Panc1 (cell line): ENCODE results near the gene PHIP. TPM values are rescaled to one million over a fixed set of nuclear protein-coding genes. Genes with fewer than 3 reads are reported as not detected.

ENCODE experiments used
- ATAC-seq: fragments of 200-7000 bp; cut with Tn5 transposase; 2 replicates; pipeline ENCODE4 v1.9.1; 2020; ENCODE audit warnings: mild to moderate bottlenecking, moderate library complexity
- BruUV-seq: library from RNA; stranded (reverse); fragments of 400-500 nt; replicated peaks from 2 replicates; lab custom pipeline; 2021; lab: Mats Ljungman, UMichigan
- CTCF ChIA-PET: fragments of 300-600 bp; sonication (Branson Sonifier 250); formaldehyde crosslinking; loops from one replicate; lab custom pipeline; 2022; ENCODE audit warnings: antibody characterized with exemption; lab: Charles Lee
- POLR2A ChIA-PET: fragments of 300-600 bp; sonication (Branson Sonifier 250); formaldehyde crosslinking; loops from one replicate; lab custom pipeline; 2022; ENCODE audit warnings: antibody characterized with exemption; lab: Charles Lee
- DNase-seq: peaks from one replicate; pipeline ENCODE4 v3.0.0-alpha.2; 2010; ENCODE audit warnings: low read depth, low spot score
- H3K27ac ChIP-seq: 2 replicates; pipeline ENCODE4 v1.5.1; 2011; ENCODE audit warnings: mild to moderate bottlenecking, low read length, inconsistent platforms
- H3K27me3 ChIP-seq: fragments of 200-500 bp; sonication (Bioruptor generic); 2 replicates; pipeline ENCODE4 v1.6.0; 2014; ENCODE audit warnings: low read length, inconsistent platforms; ENCODE audit not compliant: control insufficient read depth, insufficient read depth
- H3K36me3 ChIP-seq: fragments of 200-500 bp; sonication (Bioruptor generic); 2 replicates; pipeline ENCODE4 v1.5.1; 2014; ENCODE audit warnings: inconsistent platforms, mild to moderate bottlenecking, low read length, moderate library complexity; ENCODE audit not compliant: control insufficient read depth, insufficient read depth
- H3K4me1 ChIP-seq: 2 replicates; pipeline ENCODE4 v1.5.1; 2011; ENCODE audit warnings: inconsistent platforms, mild to moderate bottlenecking, low read length, moderate library complexity; ENCODE audit not compliant: control insufficient read depth, insufficient read depth
- H3K4me3 ChIP-seq, 2 experiments: 2 replicates each; pipeline ENCODE4 v1.5.1; 2011 to 2012; ENCODE audit warnings: low read depth in 2 of 2, low read length in 2 of 2, mild to moderate bottlenecking in 2 of 2, inconsistent platforms in 1 of 2, moderate library complexity in 1 of 2
- H3K9me3 ChIP-seq: fragments of 200-500 bp; sonication (Bioruptor generic); 2 replicates; pipeline ENCODE4 v1.5.1; 2014; ENCODE audit warnings: low read depth, mild to moderate bottlenecking, inconsistent platforms, low read length, moderate library complexity; ENCODE audit not compliant: control insufficient read depth, insufficient read depth
- CTCF ChIP-seq: fragments of 450-650 bp; IDR thresholded peaks from 2 replicates; pipeline ENCODE4 v1.5.1; 2017; ENCODE audit warnings: mild to moderate bottlenecking
- POLR2AphosphoS5 ChIP-seq: IDR thresholded peaks from 2 replicates; pipeline ENCODE4 v1.6.1; 2012; ENCODE audit warnings: mild to moderate bottlenecking, low read depth, low read length, moderate library complexity
- REST ChIP-seq, 2 experiments: IDR thresholded peaks; 2 replicates each; pipeline ENCODE4 v1.6.1; 2011 to 2012; ENCODE audit warnings: low read depth in 2 of 2, control low read depth in 1 of 2, low read length in 1 of 2, mild to moderate bottlenecking in 1 of 2, moderate library complexity in 1 of 2; ENCODE audit not compliant: insufficient read depth in 1 of 2
- SIN3A ChIP-seq: IDR thresholded peaks from 2 replicates; pipeline ENCODE4 v1.6.1; 2012; ENCODE audit warnings: low read depth, mild to moderate bottlenecking, low read length, moderate library complexity, borderline replicate concordance; ENCODE audit not compliant: insufficient read depth
- TCF7L2 ChIP-seq: IDR thresholded peaks from 2 replicates; pipeline ENCODE4 v1.6.1; 2011; ENCODE audit warnings: mild to moderate bottlenecking, low read depth, low read length, inconsistent platforms
- in situ Hi-C: cut with HindIII; loops from 2 replicates; pipeline ENCODE4 v1.10.0; 2016; ENCODE audit warnings: low sequenced_read_pairs, low pct_unique_long_range_greater_than_20kb
- intact Hi-C: fragments of 100-400 bp; cut with micrococcal nuclease; formaldehyde crosslinking; loops from one replicate; pipeline ENCODE4 v1.10.0; 2022; ENCODE audit not compliant: unreplicated experiment
- total RNA-seq: library from RNA; stranded (reverse); gene quantifications from one replicate; pipeline ENCODE4 v1.2.1, GENCODE V29; 2021; ENCODE audit not compliant: unreplicated experiment

Gene PHIP
- total RNA-seq, 1 experiment from 2014 or later = 28.0 TPM

- no peak for ATAC-seq
- no peak for DNase-seq
- CTCF ChIA-PET = no interaction called here
Observed at GRCh38 chr6:78911218-78911940, 166.7 kb downstream of the PHIP start.

GRCh38 chr6:78910591-78911171 lies 167.4 kb downstream of the PHIP start:
- no TSS peak for BruUV-seq
- in situ Hi-C loops (no loop called here), intact Hi-C loops (no loop called here)
- H3K27me3 ChIP-seq = no peaks in the 10 kb centered on the region
- no peaks in the 10 kb centered on the region for H3K4me1 ChIP-seq
- ChIA-PET POLR2A (no interaction called here), CTCF (no interaction called here)
- peak overlapping the region; percentile 36 to 51 for H3K4me3 ChIP-seq
- ATAC-seq = peak; percentile 53; the same call in 1 of the 2 replicates
- no peaks in the 10 kb centered on the region for H3K9me3 ChIP-seq
- H3K27ac ChIP-seq = no peak overlapping the region
- DNase-seq = no peak
- no peaks in the 10 kb centered on the region for H3K36me3 ChIP-seq
- TF ChIP-seq CTCF (no peak), POLR2AphosphoS5 (no peak), SIN3A (no peak), REST (IDR thresholded peaks at IDR 0.05; ENCODE audit: insufficient read depth in 1 of 2, low read depth in 2 of 2, low read length in 1 of 2) (no peak)

More at GRCh38 chr6:78911218-78911940, 166.7 kb downstream of the PHIP start:
- no peaks in the 10 kb centered on the region for H3K27me3 ChIP-seq
- no TSS peak for BruUV-seq
- no peak for TF ChIP-seq REST (IDR thresholded peaks at IDR 0.05; ENCODE audit: insufficient read depth in 1 of 2, low read depth in 2 of 2, low read length in 1 of 2)
- no peak for TF ChIP-seq TCF7L2
- no peak for TF ChIP-seq CTCF
- no peak for TF ChIP-seq POLR2AphosphoS5
- no peak for TF ChIP-seq SIN3A
- H3K4me3 ChIP-seq = peak overlapping the region in 1 of 2 experiments; percentile 51; a peak in 3 of 4 replicates
- H3K9me3 ChIP-seq = no peaks in the 10 kb centered on the region
- no peaks in the 10 kb centered on the region for H3K4me1 ChIP-seq
- no peak overlapping the region for H3K27ac ChIP-seq
- no peaks in the 10 kb centered on the region for H3K36me3 ChIP-seq
- in situ Hi-C loops (no loop called here), intact Hi-C loops (no loop called here)
- POLR2A ChIA-PET = no interaction called here
